HepG2 (cell line): Measurements from ENCODE around the gene PARD3.

Experiments
- CTCF ChIP-seq: sonication (generic); formaldehyde crosslinking; IDR thresholded peaks from 2 replicates; pipeline ENCODE4 v1.5.0; 2020; ENCODE audit warnings: mild to moderate bottlenecking, missing genetic modification reagents, moderate library complexity
- EZH2 ChIP-seq: conservative IDR thresholded peaks from 2 replicates; pipeline ENCODE4 v1.6.1; 2012; ENCODE audit warnings: mild to moderate bottlenecking, low read depth, low read length, moderate library complexity
- HOMEZ ChIP-seq: IDR thresholded peaks from 2 replicates; pipeline ENCODE4 v1.6.1; 2016; ENCODE audit warnings: low read depth
- JUNB ChIP-seq: sonication (generic); formaldehyde crosslinking; IDR thresholded peaks from 2 replicates; pipeline ENCODE4 v1.8.0; 2022; ENCODE audit warnings: missing genetic modification reagents, mild to moderate bottlenecking, borderline replicate concordance
- MAX ChIP-seq: IDR thresholded peaks from 2 replicates; pipeline ENCODE4 v1.6.1; 2012; ENCODE audit warnings: inconsistent platforms
- NFYB ChIP-seq: sonication (generic); formaldehyde crosslinking; IDR thresholded peaks from 2 replicates; pipeline ENCODE4 v1.4.0; 2020; ENCODE audit warnings: missing genetic modification reagents
- REST ChIP-seq, 2 experiments: IDR thresholded peaks; 2 replicates each; pipeline ENCODE4 v1.6.1; 2011 to 2012; ENCODE audit warnings: low read length in 2 of 2, borderline replicate concordance in 1 of 2, low read depth in 1 of 2, mild to moderate bottlenecking in 1 of 2, moderate library complexity in 1 of 2
- SMAD1 ChIP-seq: sonication (generic); formaldehyde crosslinking; IDR thresholded peaks from 2 replicates; pipeline ENCODE4 v1.4.0; 2020; ENCODE audit warnings: missing genetic modification reagents, low read depth, mild to moderate bottlenecking, borderline replicate concordance
- SRF ChIP-seq: IDR thresholded peaks from 2 replicates; pipeline ENCODE4 v1.6.1; 2011; ENCODE audit warnings: mild to moderate bottlenecking, low read depth, low read length, moderate library complexity
- ZNF33B ChIP-seq: sonication (generic); formaldehyde crosslinking; IDR thresholded peaks from 2 replicates; pipeline ENCODE4 v1.5.1; 2020; ENCODE audit warnings: mild to moderate bottlenecking, missing genetic modification reagents
- ZNF580 ChIP-seq: IDR thresholded peaks from 2 replicates; pipeline ENCODE4 v1.6.1; 2016; ENCODE audit warnings: low read depth, borderline replicate concordance
- ZSCAN20 ChIP-seq: sonication (generic); formaldehyde crosslinking; IDR thresholded peaks from 2 replicates; pipeline ENCODE4 v1.4.0; 2020; ENCODE audit warnings: missing genetic modification reagents, mild to moderate bottlenecking, borderline replicate concordance

GRCh38 chr10:34292675-34293074 is 522.4 kb downstream of the PARD3 start:
- TF ChIP-seq SRF (no peak), SMAD1 (no peak), MAX (no peak), EZH2 (no peak), CTCF (CRISPR knock-in tag) (no peak), ZNF580 (CRISPR knock-in tag) (no peak), ZNF33B (CRISPR knock-in tag) (no peak), NFYB (CRISPR knock-in tag) (no peak), HOMEZ (CRISPR knock-in tag) (no peak), ZSCAN20 (no peak), REST (IDR thresholded peaks at IDR 0.05; ENCODE audit: borderline replicate concordance in 1 of 2, low read depth in 1 of 2, low read length in 2 of 2) (no peak), JUNB (CRISPR knock-in tag) (no peak)
